A673 (cell line): ENCODE results near the gene SMKR1. TPM values are rescaled to one million over a fixed set of nuclear protein-coding genes. Genes with fewer than 3 reads are reported as not detected.

ENCODE experiments used
- BruUV-seq: library from RNA; stranded (reverse); fragments of 400-500 nt; replicated peaks from 2 replicates; lab custom pipeline; 2021; lab: Mats Ljungman, UMichigan
- CTCF ChIA-PET: fragments of 300-600 bp; sonication (Branson Sonifier 250); formaldehyde crosslinking; loops from one replicate; lab custom pipeline; 2022; ENCODE audit warnings: antibody characterized with exemption; lab: Charles Lee
- POLR2A ChIA-PET: fragments of 300-600 bp; sonication (Branson Sonifier 250); formaldehyde crosslinking; loops from one replicate; lab custom pipeline; 2022; ENCODE audit warnings: antibody characterized with exemption; ENCODE audit not compliant: low non-redundant PET; lab: Charles Lee
- DNase-seq: peaks from one replicate; pipeline ENCODE4 v3.0.0-alpha.2; 2015; ENCODE audit warnings: low spot score
- H3K27ac ChIP-seq: fragments of 200-600 bp; sonication (generic); 2 replicates; pipeline ENCODE4 v1.5.1; 2016; ENCODE audit warnings: mixed run types, low read depth, mild to moderate bottlenecking, mixed read lengths, antibody characterized with exemption, low read length; ENCODE audit not compliant: poor library complexity, severe bottlenecking
- H3K27me3 ChIP-seq: fragments of 200-600 bp; sonication (generic); replicated peaks from 2 replicates; pipeline ENCODE4 v1.6.1; 2017; ENCODE audit warnings: mixed run types, low read depth, mild to moderate bottlenecking, mixed read lengths, antibody characterized with exemption, low read length; ENCODE audit not compliant: insufficient read depth, poor library complexity
- H3K36me3 ChIP-seq: fragments of 200-600 bp; sonication (generic); 2 replicates; pipeline ENCODE4 v1.6.1; 2016; ENCODE audit warnings: mixed run types, mild to moderate bottlenecking, mixed read lengths, antibody characterized with exemption, low read length; ENCODE audit not compliant: insufficient read depth, poor library complexity, severe bottlenecking
- H3K4me1 ChIP-seq: fragments of 200-600 bp; sonication (generic); 2 replicates; pipeline ENCODE4 v1.6.1; 2017; ENCODE audit warnings: mixed run types, mild to moderate bottlenecking, mixed read lengths, antibody characterized with exemption, low read length; ENCODE audit not compliant: insufficient read depth, poor library complexity, severe bottlenecking
- H3K4me3 ChIP-seq: fragments of 200-600 bp; sonication (generic); 2 replicates; pipeline ENCODE4 v1.5.1; 2016; ENCODE audit warnings: low read depth, mixed run types, mild to moderate bottlenecking, mixed read lengths, low read length; ENCODE audit not compliant: poor library complexity, severe bottlenecking
- H3K9me3 ChIP-seq: fragments of 200-600 bp; sonication (generic); 2 replicates; pipeline ENCODE4 v1.6.1; 2016; ENCODE audit warnings: mixed run types, low read depth, mild to moderate bottlenecking, mixed read lengths, antibody characterized with exemption, low read length; ENCODE audit not compliant: poor library complexity, severe bottlenecking
- CTCF ChIP-seq: fragments of 300-800, 200-600 bp; sonication (generic); conservative IDR thresholded peaks from 2 replicates; pipeline ENCODE4 v1.5.1; 2017; ENCODE audit warnings: low read depth, mild to moderate bottlenecking, antibody characterized with exemption, low read length, moderate library complexity, mixed read lengths
- EZH2 ChIP-seq: fragments of 200-600 bp; sonication (generic); IDR thresholded peaks from 2 replicates; pipeline ENCODE4 v1.6.1; 2017; ENCODE audit warnings: borderline replicate concordance, low read depth, mild to moderate bottlenecking, mixed read lengths, antibody characterized with exemption, low read length; ENCODE audit not compliant: poor library complexity, severe bottlenecking
- intact Hi-C: fragments of 100-400 bp; cut with micrococcal nuclease; formaldehyde crosslinking; loops from one replicate; pipeline ENCODE4 v1.10.0; 2022; ENCODE audit not compliant: unreplicated experiment
- total RNA-seq: library from RNA; stranded (reverse); gene quantifications from 2 replicates; pipeline ENCODE4 v1.2.3, GENCODE V29; 2021

The SMKR1 gene
- total RNA-seq, 1 experiment from 2014 or later: 1.5 TPM

DNA sequence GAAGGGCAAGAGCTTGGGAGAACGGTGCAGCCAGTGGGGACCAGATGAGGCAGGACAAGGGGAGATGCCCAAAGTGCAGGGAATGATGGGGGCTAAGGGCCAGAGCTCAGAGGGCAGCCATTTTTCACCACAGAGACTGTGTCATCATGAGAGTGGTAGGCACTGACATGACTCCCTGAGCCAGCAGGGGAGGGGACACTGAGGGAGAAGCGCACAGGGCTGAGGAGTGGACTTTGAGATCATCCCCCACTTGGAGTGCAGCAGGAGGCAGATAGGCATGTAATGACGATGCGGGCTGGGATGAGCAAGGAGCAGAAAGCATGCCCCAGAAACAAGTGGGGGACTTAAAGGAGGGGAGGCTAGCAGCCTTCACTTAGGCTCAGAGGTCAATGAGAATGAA is 5.2 kb upstream of the SMKR1 start:
- no peak overlapping the region for H3K4me3 ChIP-seq
- ChIA-PET POLR2A (no interaction called here), CTCF (no interaction called here)
- H3K27ac ChIP-seq: no peak overlapping the region
- TF ChIP-seq CTCF: no peak
- no peaks in the 10 kb centered on the region for H3K4me1 ChIP-seq
- no peak for DNase-seq
- no TSS peak for BruUV-seq
- H3K9me3 ChIP-seq: no peaks in the 10 kb centered on the region
- no peaks in the 10 kb centered on the region for H3K36me3 ChIP-seq
- H3K27me3 ChIP-seq: no peaks in the 10 kb centered on the region
- intact Hi-C loops: loop anchor here (10.0 kb wide), 1 partner anchor 338 kb away; no protein-coding TSS in a partner anchor

DNA sequence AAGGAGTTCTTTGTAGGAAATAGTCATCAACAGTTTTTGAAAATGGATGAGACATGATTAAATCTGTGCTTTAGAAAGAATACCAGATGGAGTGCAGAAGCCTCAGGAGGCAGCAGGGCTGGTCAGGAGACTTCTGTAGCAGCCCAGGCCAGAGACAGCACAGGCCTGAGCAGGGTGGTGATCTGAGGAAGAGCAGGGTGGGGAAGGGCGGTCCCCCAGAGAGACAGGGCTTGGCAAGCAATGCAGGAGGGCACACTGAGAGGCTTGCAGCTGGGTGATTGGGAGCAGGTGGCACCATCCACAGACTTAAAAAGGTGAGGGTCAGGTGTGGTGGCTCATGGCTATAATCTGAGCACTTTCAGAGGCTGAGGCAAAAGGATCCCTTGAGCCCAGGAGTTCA is 4.3 kb upstream of the SMKR1 start:
- H3K4me3 ChIP-seq: no peak overlapping the region
- ChIA-PET CTCF (no interaction called here), POLR2A (no interaction called here)
- H3K36me3 ChIP-seq: no peaks in the 10 kb centered on the region
- H3K27me3 ChIP-seq: no peaks in the 10 kb centered on the region
- H3K9me3 ChIP-seq: no peaks in the 10 kb centered on the region
- intact Hi-C loops: loop anchor here (10.0 kb wide), 1 partner anchor 337 kb away; no protein-coding TSS in a partner anchor
- no peak for DNase-seq
- no peaks in the 10 kb centered on the region for H3K4me1 ChIP-seq
- no peak overlapping the region for H3K27ac ChIP-seq
- TF ChIP-seq CTCF (no peak), EZH2 (no peak)
- no TSS peak for BruUV-seq

DNA sequence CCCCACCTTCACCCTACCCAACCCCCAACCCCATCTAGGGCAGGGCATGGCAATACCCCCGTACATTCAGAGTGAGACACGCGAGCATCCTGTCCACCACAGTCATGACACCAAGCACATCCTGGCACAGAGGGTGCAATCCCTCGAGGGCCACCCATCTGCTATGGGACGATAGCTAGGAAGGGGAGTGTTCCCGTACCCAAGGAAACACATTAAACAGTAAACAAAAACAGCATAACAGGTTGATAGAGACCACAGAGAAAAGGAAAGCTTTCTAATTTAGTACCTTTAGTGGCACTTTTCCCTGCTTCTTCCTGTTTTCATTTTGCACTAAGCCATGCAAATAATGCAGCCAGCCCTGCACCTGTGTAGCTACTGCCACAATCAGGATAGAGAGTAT is 2.3 kb upstream of the SMKR1 start:
- Histone ChIP-seq H3K27ac (no peak overlapping the region), H3K36me3 (no peaks in the 10 kb centered on the region), H3K4me1 (no peaks in the 10 kb centered on the region), H3K27me3 (no peaks in the 10 kb centered on the region), H3K4me3 (no peak overlapping the region), H3K9me3 (no peaks in the 10 kb centered on the region)
- no TSS peak for BruUV-seq
- DNase-seq: no peak
- TF ChIP-seq EZH2: no peak
- TF ChIP-seq CTCF: no peak
- CTCF ChIA-PET: interaction anchor here (0.6 kb wide), 1 partner anchor 452 kb away, joined by 3 read pairs; no protein-coding TSS in a partner anchor
- POLR2A ChIA-PET: no interaction called here
- intact Hi-C loops: loop anchor here (10.0 kb wide), 1 partner anchor 335 kb away; no protein-coding TSS in a partner anchor
